Skin of body (tissue), 3 donors: Measurements from ENCODE around the gene MARCHF4. TPM values are rescaled to one million over a fixed set of nuclear protein-coding genes. Genes with fewer than 3 reads are reported as not detected.

Experiments used
- DNase-seq: peaks from one replicate; lab custom pipeline; 2025; lab: John Stamatoyannopoulos, UW
- small RNA-seq: library from RNA; depleted of rRNA; stranded (forward); fragments of <200 nt; gene quantifications from one replicate; pipeline ENCODE3, GENCODE V24; 2014; ENCODE audit warnings: low replicate concordance
- total RNA-seq: library from RNA; depleted of rRNA; stranded (reverse); fragments of >200 nt; gene quantifications from one replicate; pipeline ENCODE4 v1.2.3, GENCODE V29; 2014

Gene MARCHF4
- total RNA-seq, 1 donor from 2014 or later = not detected

- DNase-seq = no peak
Observed at GRCh38 chr2:216351172-216351925, 20.9 kb downstream of the MARCHF4 start.

GRCh38 chr2:216350214-216350791, 22.0 kb downstream of the MARCHF4 start:
- no peak for DNase-seq

- no peak for DNase-seq
Observed at GRCh38 chr2:216349366-216349765, 22.9 kb downstream of the MARCHF4 start.

GRCh38 chr2:216348756-216349308, 23.5 kb downstream of the MARCHF4 start:
- no peak for DNase-seq

- DNase-seq = no peak
Observed at GRCh38 chr2:216346781-216347180, 25.5 kb downstream of the MARCHF4 start.

- no peak for DNase-seq
Observed at GRCh38 chr2:216345846-216346245, 26.4 kb downstream of the MARCHF4 start.

- no peak for DNase-seq
Observed at GRCh38 chr2:216344950-216345300, 27.4 kb downstream of the MARCHF4 start.

GRCh38 chr2:216344206-216344949, 27.9 kb downstream of the MARCHF4 start:
- DNase-seq = no peak

- DNase-seq = no peak
Observed at GRCh38 chr2:216343221-216343980, 28.9 kb downstream of the MARCHF4 start.

GRCh38 chr2:216341121-216341520, 31.2 kb downstream of the MARCHF4 start:
- peak; percentile 6 for DNase-seq

GRCh38 chr2:216340280-216340631, 32.0 kb downstream of the MARCHF4 start:
- no peak for DNase-seq

GRCh38 chr2:216339456-216340279, 32.6 kb downstream of the MARCHF4 start:
- DNase-seq = peak; percentile 48

GRCh38 chr2:216335252-216335651, 37.0 kb downstream of the MARCHF4 start:
- DNase-seq = no peak

GRCh38 chr2:216328347-216328746, 43.9 kb downstream of the MARCHF4 start:
- no peak for DNase-seq

- no peak for DNase-seq
Observed at GRCh38 chr2:216327447-216327935, 44.8 kb downstream of the MARCHF4 start.

Small RNA genes lying within 50 kb of the gene (small RNA-seq; reads per million reads assigned to genes)
- not detected for gene RF00019

Other genes starting within 250 kb of the MARCHF4 start
- gene SMARCAL1, start 40.0 kb upstream of the MARCHF4 start, total RNA-seq = 19.2 TPM
- 3,180 TPM for gene RPL37A, start 126.4 kb upstream of the MARCHF4 start, total RNA-seq